H1 (cell line): ENCODE results near the gene TRAPPC12. TPM values are rescaled to one million over a fixed set of nuclear protein-coding genes. Genes with fewer than 3 reads are reported as not detected.

Source experiments
- CTCF ChIA-PET: fragments of 300-600 bp; sonication (Branson Sonifier 250); formaldehyde crosslinking; loops from one replicate; lab custom pipeline; 2021; ENCODE audit not compliant: partially characterized antibody; lab: Charles Lee
- POLR2A ChIA-PET: fragments of 300-600 bp; sonication (Branson Sonifier 250); formaldehyde crosslinking; loops from one replicate; lab custom pipeline; 2021; ENCODE audit warnings: inconsistent platforms; ENCODE audit not compliant: partially characterized antibody; lab: Charles Lee
- DNase-seq, 2 experiments: peaks; one replicate each; pipeline versions ENCODE4 v3.0.0 to v3.0.0-alpha.2; 2010 to 2022; ENCODE audit warnings: low spot score in 2 of 2, low read depth in 1 of 2, mixed read lengths in 1 of 2
- FAIRE-seq: peaks from 2 replicates; lab custom pipeline; 2011; peaks lifted over from hg19 to GRCh38; lab: Jason Lieb, UNC
- H2AFZ ChIP-seq: 2 replicates; pipeline ENCODE4 v1.8.1; 2012; ENCODE audit warnings: low read length, inconsistent platforms
- H2AK5ac ChIP-seq: 2 replicates; pipeline ENCODE4 v1.6.1; 2013; ENCODE audit warnings: low read depth, low read length
- H2BK120ac ChIP-seq: replicated peaks from 2 replicates; pipeline ENCODE3; 2013; ENCODE audit warnings: low read depth, low read length, inconsistent platforms
- H2BK12ac ChIP-seq: 2 replicates; pipeline ENCODE4 v1.6.1; 2013; ENCODE audit warnings: low read depth, low read length
- H2BK15ac ChIP-seq: 2 replicates; pipeline ENCODE4 v1.6.1; 2013; ENCODE audit warnings: low read length
- H2BK20ac ChIP-seq: 2 replicates; pipeline ENCODE4 v1.6.1; 2013; ENCODE audit warnings: low read length
- H2BK5ac ChIP-seq: 2 replicates; pipeline ENCODE4 v1.6.1; 2013; ENCODE audit warnings: low read depth, low read length
- H3K14ac ChIP-seq: 2 replicates; pipeline ENCODE4 v1.6.1; 2013; ENCODE audit warnings: inconsistent platforms; ENCODE audit not compliant: insufficient read length
- H3K18ac ChIP-seq: 2 replicates; pipeline ENCODE4 v1.6.1; 2013; ENCODE audit warnings: low read length; ENCODE audit errors: extremely low read depth
- H3K23ac ChIP-seq: 2 replicates; pipeline ENCODE4 v1.6.1; 2013; ENCODE audit warnings: inconsistent platforms; ENCODE audit not compliant: insufficient read length
- H3K23me2 ChIP-seq: 2 replicates; pipeline ENCODE4 v1.6.1; 2013; ENCODE audit warnings: low read depth, low read length
- H3K27ac ChIP-seq: 2 replicates; pipeline ENCODE4 v1.6.1; 2011; ENCODE audit warnings: low read depth, low read length, inconsistent platforms
- H3K27me3 ChIP-seq, 4 experiments: replicated peaks in 1 of 4; 1 replicate in 1 of 4; 2 replicates in 3 of 4; pipeline versions ENCODE4 v1.6.1 to v1.8.1; 2011 to 2013; ENCODE audit warnings: low read length in 3 of 4, mild to moderate bottlenecking in 3 of 4, inconsistent platforms in 2 of 4, mixed read lengths in 2 of 4, moderate library complexity in 1 of 4; ENCODE audit not compliant: control insufficient read depth in 3 of 4, insufficient read depth in 3 of 4; ENCODE audit errors: extremely low read depth in 1 of 4
- H3K36me3 ChIP-seq, 4 experiments: 2 replicates each; pipeline versions ENCODE4 v1.6.1 to v1.8.1; 2011 to 2013; ENCODE audit warnings: mild to moderate bottlenecking in 4 of 4, low read length in 3 of 4, moderate library complexity in 2 of 4, control low read depth in 1 of 4, inconsistent platforms in 1 of 4; ENCODE audit not compliant: insufficient read depth in 4 of 4, control insufficient read depth in 2 of 4
- H3K4ac ChIP-seq: replicated peaks from 2 replicates; pipeline ENCODE3; 2013; ENCODE audit warnings: low read length, low read depth, mixed read lengths, inconsistent platforms; ENCODE audit not compliant: insufficient read length
- H3K4me1 ChIP-seq, 4 experiments: replicated peaks in 1 of 4; 1 replicate in 1 of 4; 2 replicates in 3 of 4; pipeline versions ENCODE4 v1.6.1 to v1.8.1; 2011 to 2013; ENCODE audit warnings: low read length in 3 of 4, inconsistent platforms in 2 of 4, mixed read lengths in 1 of 4; ENCODE audit not compliant: insufficient read depth in 4 of 4, control insufficient read depth in 3 of 4
- H3K4me2 ChIP-seq, 2 experiments: 2 replicates each; pipeline versions ENCODE4 v1.6.1 to v1.8.1; 2011 to 2013; ENCODE audit warnings: low read depth in 2 of 2, low read length in 2 of 2, control low read depth in 1 of 2, inconsistent platforms in 1 of 2, mild to moderate bottlenecking in 1 of 2; ENCODE audit not compliant: insufficient read depth in 1 of 2
- H3K4me3 ChIP-seq, 4 experiments: fragments of 200-600, 300-600 bp in 1 of 4; sonication (generic), shearing (Covaris generic), sonication (Bioruptor Twin) in 1 of 4; 2 replicates each; pipeline versions ENCODE4 v1.5.1 to v1.8.1; 2011 to 2016; ENCODE audit warnings: low read length in 4 of 4, low read depth in 3 of 4, control low read depth in 2 of 4, inconsistent platforms in 2 of 4, mild to moderate bottlenecking in 2 of 4, mixed read lengths in 1 of 4, moderate library complexity in 1 of 4; ENCODE audit not compliant: insufficient read depth in 2 of 4; ENCODE audit errors: extremely low read depth in 1 of 4
- H3K56ac ChIP-seq: replicated peaks from 2 replicates; pipeline ENCODE3; 2013; ENCODE audit warnings: low read depth, mild to moderate bottlenecking, mixed read lengths, low read length, inconsistent platforms; ENCODE audit not compliant: insufficient read length
- H3K79me1 ChIP-seq: 2 replicates; pipeline ENCODE4 v1.6.1; 2013; ENCODE audit warnings: low read depth, low read length, control low read depth
- H3K79me2 ChIP-seq, 2 experiments: 2 replicates each; pipeline versions ENCODE4 v1.6.1 to v1.8.1; 2012 to 2013; ENCODE audit warnings: low read length in 2 of 2, mild to moderate bottlenecking in 2 of 2, inconsistent platforms in 1 of 2; ENCODE audit not compliant: insufficient read depth in 2 of 2, control insufficient read depth in 1 of 2
- H3K9ac ChIP-seq, 4 experiments: replicated peaks in 1 of 4; 1 replicate in 1 of 4; 2 replicates in 3 of 4; pipeline versions ENCODE4 v1.6.1 to v1.8.1; 2011 to 2013; ENCODE audit warnings: low read depth in 3 of 4, low read length in 3 of 4, control low read depth in 2 of 4, mild to moderate bottlenecking in 2 of 4, moderate library complexity in 2 of 4, inconsistent platforms in 1 of 4; ENCODE audit errors: extremely low read depth in 1 of 4
- H3K9me3 ChIP-seq, 2 experiments: 2 replicates each; pipeline versions ENCODE4 v1.6.1 to v1.8.1; 2012 to 2013; ENCODE audit warnings: mild to moderate bottlenecking in 2 of 2, moderate library complexity in 2 of 2, control low read depth in 1 of 2, inconsistent platforms in 1 of 2, low read depth in 1 of 2, low read length in 1 of 2, mixed read lengths in 1 of 2; ENCODE audit not compliant: insufficient read depth in 2 of 2
- H4K20me1 ChIP-seq, 2 experiments: replicated peaks in 1 of 2; 2 replicates each; pipeline versions ENCODE3 to v1.8.1; 2011 to 2013; ENCODE audit warnings: inconsistent platforms in 2 of 2, low read length in 2 of 2, mild to moderate bottlenecking in 1 of 2; ENCODE audit not compliant: insufficient read depth in 2 of 2, control insufficient read depth in 1 of 2
- H4K5ac ChIP-seq: 2 replicates; pipeline ENCODE4 v1.6.1; 2013; ENCODE audit warnings: low read length, low read depth, mixed read lengths, inconsistent platforms; ENCODE audit not compliant: insufficient read length
- H4K8ac ChIP-seq: 2 replicates; pipeline ENCODE4 v1.8.0; 2013; ENCODE audit warnings: mild to moderate bottlenecking, moderate library complexity, low read length, inconsistent platforms; ENCODE audit not compliant: insufficient read depth; ENCODE audit errors: extremely low read depth
- H4K91ac ChIP-seq: replicated peaks from 2 replicates; pipeline ENCODE3; 2013; ENCODE audit warnings: low read length, mixed read lengths, inconsistent platforms; ENCODE audit not compliant: insufficient read length
- ATF2 ChIP-seq: IDR thresholded peaks from 2 replicates; pipeline ENCODE4 v1.6.1; 2012; ENCODE audit warnings: low read length, inconsistent platforms
- BACH1 ChIP-seq: IDR thresholded peaks from 2 replicates; pipeline ENCODE4 v1.6.1; 2012; ENCODE audit warnings: low read length, improper control_type of control experiment
- CTBP2 ChIP-seq: IDR thresholded peaks from 2 replicates; pipeline ENCODE4 v1.7.0; 2011; ENCODE audit warnings: borderline replicate concordance, mild to moderate bottlenecking, moderate library complexity, mixed read lengths, low read length; ENCODE audit not compliant: insufficient read depth, insufficient read length
- EGR1 ChIP-seq: IDR thresholded peaks from 2 replicates; pipeline ENCODE4 v1.6.1; 2011; ENCODE audit warnings: low read depth, low read length, borderline replicate concordance
- GABPA ChIP-seq: IDR thresholded peaks from 2 replicates; pipeline ENCODE4 v1.6.1; 2011; ENCODE audit warnings: mild to moderate bottlenecking, low read length, moderate library complexity, borderline replicate concordance; ENCODE audit not compliant: insufficient read depth
- KDM1A ChIP-seq: fragments of 200-600, 300-600 bp; sonication (generic); IDR thresholded peaks from 2 replicates; pipeline ENCODE4 v1.7.1; 2016; ENCODE audit warnings: mild to moderate bottlenecking, low read length, borderline replicate concordance
- MAFK ChIP-seq: IDR thresholded peaks from 2 replicates; pipeline ENCODE4 v1.6.1; 2012; ENCODE audit warnings: low read depth, mild to moderate bottlenecking, improper control_type of control experiment, low read length
- PHF8 ChIP-seq: fragments of 200-600 bp; sonication (generic); conservative IDR thresholded peaks from 2 replicates; pipeline ENCODE4 v1.7.1; 2012; ENCODE audit warnings: low read depth, mild to moderate bottlenecking, inconsistent platforms, low read length, moderate library complexity
- RXRA ChIP-seq: IDR thresholded peaks from 2 replicates; pipeline ENCODE4 v1.6.1; 2011; ENCODE audit warnings: low read depth, mild to moderate bottlenecking, low read length, moderate library complexity; ENCODE audit not compliant: insufficient read depth
- TAF7 ChIP-seq: optimal IDR thresholded peaks from 2 replicates; pipeline ENCODE3; 2011; ENCODE audit warnings: low read depth, mild to moderate bottlenecking, inconsistent platforms, low read length, moderate library complexity, borderline replicate concordance
- TEAD4 ChIP-seq: IDR thresholded peaks from 2 replicates; pipeline ENCODE4 v1.6.1; 2012; ENCODE audit warnings: low read depth, low read length, inconsistent platforms, mixed read lengths
- WGBS, 2 experiments: shearing (Covaris generic) in 1 of 2; methylation state at CpG; one replicate each; pipeline versions ENCODE4 v1.1.6 to v1.1.7; 2013 to 2015; ENCODE audit warnings: low lambda C conversion rate in 2 of 2, mixed read lengths in 2 of 2, inconsistent platforms in 1 of 2, low coverage in 1 of 2, missing lambda C conversion rate in 1 of 2; ENCODE audit not compliant: insufficient replicate concordance in 2 of 2, insufficient coverage in 1 of 2, insufficient read length in 1 of 2; ENCODE audit errors: extremely low coverage in 1 of 2, missing lambda C conversion rate in 1 of 2; 5-methylcytosine and 5-hydroxymethylcytosine counted together
- polyA plus RNA-seq, 7 experiments: library from polyadenylated mRNA; depleted of rRNA in 3 of 7; stranded (reverse) in 5 of 7; unstranded in 2 of 7; fragments of >200 nt in 5 of 7; fragments of 200-250 nt in 2 of 7; gene quantifications; 1 replicate in 5 of 7; 2 replicates in 1 of 7; 4 replicates in 1 of 7; pipeline versions ENCODE4 v1.2.1 to v1.2.3, GENCODE V29; 2011 to 2013; ENCODE audit warnings: missing spikeins in 2 of 7, mixed read lengths in 2 of 7
- total RNA-seq: library from RNA; stranded (reverse); fragmentation: NEBNext Ultra II Directional; extraction: Animal tissue kit (Norgen Biotek cat#: 25700); gene quantifications from 2 replicates; pipeline ENCODE4 v1.2.1, GENCODE V29; 2021

The TRAPPC12 gene
- total and polyA plus RNA-seq, 2 of the 8 experiments (the other 6 are each of a cell fraction or from before 2014, with no cell fraction given): 35.0 to 67.3 TPM

GRCh38 chr2:3405307-3405706, 25.8 kb downstream of the TRAPPC12 start:
- no peaks in the 10 kb centered on the region for H3K4me1 ChIP-seq
- no peak overlapping the region for H2BK12ac ChIP-seq
- FAIRE-seq: no peak
- no peak overlapping the region for H4K91ac ChIP-seq
- no peak overlapping the region for H4K8ac ChIP-seq
- H2BK120ac ChIP-seq: no peak overlapping the region
- no peak overlapping the region for H3K14ac ChIP-seq
- no peak overlapping the region for H3K9ac ChIP-seq
- POLR2A ChIA-PET: no interaction called here
- 0 out of 2 replicates have a peak, but pooled peaks cover 8% of the 10 kb centered on the region for H3K79me1 ChIP-seq
- H3K36me3 ChIP-seq: peaks cover 2 to 15% (median 2%) of the 10 kb centered on the region in 4 experiments; a peak in 4 of 8 replicates
- no peaks in the 10 kb centered on the region for H3K27me3 ChIP-seq
- H3K56ac ChIP-seq: no peak overlapping the region
- H3K79me2 ChIP-seq: no peaks in the 10 kb centered on the region
- no peak overlapping the region for H2AK5ac ChIP-seq
- H3K4ac ChIP-seq: no peak overlapping the region
- H4K5ac ChIP-seq: no peak overlapping the region
- no peak overlapping the region for H2BK5ac ChIP-seq
- no peaks in the 10 kb centered on the region for H3K23me2 ChIP-seq
- no peak overlapping the region for H3K23ac ChIP-seq
- CTCF ChIA-PET: interaction anchor here (0.8 to 2.5 kb wide), 3 partner anchors 8 to 209 kb away, joined by 3 to 11 read pairs (median 3); no protein-coding TSS in a partner anchor
- no peaks in the 10 kb centered on the region for H3K9me3 ChIP-seq
- no peak overlapping the region for H3K4me2 ChIP-seq
- no peak overlapping the region for H2BK20ac ChIP-seq
- no peak overlapping the region for H3K27ac ChIP-seq
- H2AFZ ChIP-seq: no peak overlapping the region
- no peaks in the 10 kb centered on the region for H4K20me1 ChIP-seq
- WGBS, 2 experiments: 93% methylated on average over 6 of the region's 6 CpGs; no CpG with 5 or more reads in 1 of the 2 experiments
- TF ChIP-seq PHF8 (no peak), TAF7 (no peak), RXRA (no peak), TEAD4 (no peak), EGR1 (no peak), GABPA (no peak), KDM1A (no peak), ATF2 (no peak), CTBP2 (no peak), MAFK (no peak), BACH1 (no peak)
- H2BK15ac ChIP-seq: no peak overlapping the region
- no peak overlapping the region for H3K4me3 ChIP-seq
- DNase-seq: no peak
- no peak overlapping the region for H3K18ac ChIP-seq
